Activated naive CD8-positive, alpha-beta T cell treated with anti-CD3 and anti-CD28 coated beads, Interleukin-2, amount 50 U/mL, for 16 hours (primary cell): Measurements from ENCODE around the gene IL17D.

Experiments used
- DNase-seq: peaks from one replicate; pipeline ENCODE4 v3.0.0-alpha.2; 2020; ENCODE audit warnings: low read depth, low spot score

IL17D gene

DNA sequence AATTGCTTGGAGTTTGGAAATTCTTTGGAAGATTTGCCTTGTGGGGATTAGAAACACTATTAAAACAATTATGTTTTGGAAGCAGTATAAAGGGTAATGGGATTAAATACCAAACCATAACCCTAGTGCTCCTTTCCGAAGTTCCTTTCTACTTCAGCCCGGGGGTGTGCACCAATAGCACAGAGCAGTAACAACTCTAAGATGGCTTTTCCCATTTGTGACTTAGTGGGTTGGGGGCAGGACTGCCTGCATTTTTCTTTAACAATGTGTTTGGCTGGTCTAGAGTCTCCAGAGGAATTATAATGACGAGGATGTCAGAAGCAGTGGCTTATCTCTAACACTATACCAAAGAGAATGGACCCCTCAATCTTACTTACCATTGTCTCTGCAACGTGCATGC lies 11.9 kb upstream of the IL17D start:
- DNase-seq: no peak

DNA sequence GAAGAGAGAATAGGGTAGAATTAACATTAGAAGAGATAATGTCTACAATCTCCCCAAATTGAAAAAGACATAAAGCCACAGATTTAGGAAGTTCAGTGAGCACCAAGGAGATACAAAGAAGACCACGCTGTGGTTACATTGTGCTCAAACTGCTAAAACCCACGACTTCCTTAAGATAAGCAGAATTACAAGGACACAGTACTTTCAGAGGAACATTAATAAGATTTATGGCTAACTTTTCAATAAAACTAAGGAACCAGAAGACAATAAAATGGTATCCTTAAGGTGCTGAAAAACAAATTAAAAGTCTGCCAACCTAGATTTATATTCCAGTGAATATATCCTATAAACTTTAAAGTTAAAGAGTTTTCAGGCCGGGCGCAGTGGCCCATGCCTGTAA lies 7.4 kb upstream of the IL17D start:
- DNase-seq: no peak

DNA sequence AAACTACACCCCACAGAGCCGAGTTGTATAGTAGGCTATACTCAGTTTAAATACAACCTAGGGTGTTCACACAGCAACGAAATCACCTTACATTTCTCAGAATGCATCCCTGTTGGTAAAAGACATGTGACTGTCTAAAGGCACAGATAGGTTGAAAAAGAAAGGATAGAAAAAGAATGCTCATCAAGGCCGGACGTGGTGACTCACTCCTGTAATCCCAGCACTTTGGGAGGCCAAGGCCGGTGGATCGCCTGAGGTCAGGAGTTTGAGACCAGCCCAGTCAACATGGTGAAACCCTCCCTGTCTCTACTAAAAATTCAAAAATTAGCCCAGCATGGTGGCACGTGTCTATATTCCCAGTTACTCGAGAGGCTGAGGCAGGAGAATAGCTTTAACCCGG lies 3.8 kb upstream of the IL17D start:
- DNase-seq: no peak

DNA sequence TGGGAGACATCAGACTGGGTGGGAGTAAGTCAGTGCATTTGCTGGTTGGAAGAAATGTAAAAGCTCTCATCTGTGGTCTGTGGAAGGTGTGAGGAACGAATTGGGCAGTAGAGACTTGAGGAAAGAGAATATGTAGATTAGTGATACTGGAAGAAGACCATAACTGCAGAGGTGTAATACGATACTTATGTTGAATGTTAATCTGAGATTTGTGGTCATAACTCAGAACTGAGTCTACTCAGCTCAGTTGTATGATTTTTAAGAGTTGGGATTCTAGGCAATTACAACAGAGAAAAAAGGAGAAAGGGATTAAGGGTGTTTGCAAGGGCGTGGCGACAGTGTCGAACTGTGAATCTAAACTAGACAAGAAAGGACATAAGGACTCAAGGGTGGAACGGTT lies 3.2 kb upstream of the IL17D start:
- no peak for DNase-seq

DNA sequence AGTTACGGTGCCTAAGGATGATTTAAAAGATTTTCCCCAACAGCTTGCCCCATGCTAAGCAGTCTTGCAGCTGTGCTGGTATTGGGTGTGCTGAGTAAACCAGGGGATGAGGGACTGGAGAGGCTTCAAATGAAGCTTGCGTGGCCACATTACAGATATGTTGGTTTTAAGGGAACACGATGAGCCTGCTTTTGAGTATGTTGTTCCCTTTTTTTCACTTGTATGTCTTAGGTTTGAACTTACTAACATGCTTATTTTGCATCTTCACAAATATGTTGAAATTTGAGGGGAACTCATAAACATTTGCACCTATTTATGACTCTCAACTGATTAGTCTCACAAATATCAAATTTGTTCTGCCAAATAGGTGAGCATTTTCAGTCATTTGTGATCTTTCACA lies 2.0 kb upstream of the IL17D start:
- no peak for DNase-seq

DNA sequence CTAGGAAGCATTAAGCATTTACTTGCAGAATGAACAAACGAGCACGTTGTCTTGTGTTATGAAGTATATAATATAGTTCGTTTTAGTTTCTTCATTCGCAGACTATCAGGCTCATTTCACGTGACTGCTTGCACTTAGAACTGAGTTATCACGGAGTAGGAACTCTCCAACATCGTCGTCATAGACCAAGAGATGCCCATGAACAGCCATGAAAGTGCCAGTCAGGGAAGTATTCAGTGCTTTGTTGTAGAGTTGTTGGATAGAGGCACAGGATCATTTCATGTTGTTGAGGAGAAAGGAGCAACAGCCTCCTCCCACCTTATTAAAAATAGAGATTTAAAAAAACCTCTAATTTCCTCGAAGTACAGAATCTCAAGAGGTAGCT lies 977 bp upstream of the IL17D start:
- DNase-seq: no peak

DNA sequence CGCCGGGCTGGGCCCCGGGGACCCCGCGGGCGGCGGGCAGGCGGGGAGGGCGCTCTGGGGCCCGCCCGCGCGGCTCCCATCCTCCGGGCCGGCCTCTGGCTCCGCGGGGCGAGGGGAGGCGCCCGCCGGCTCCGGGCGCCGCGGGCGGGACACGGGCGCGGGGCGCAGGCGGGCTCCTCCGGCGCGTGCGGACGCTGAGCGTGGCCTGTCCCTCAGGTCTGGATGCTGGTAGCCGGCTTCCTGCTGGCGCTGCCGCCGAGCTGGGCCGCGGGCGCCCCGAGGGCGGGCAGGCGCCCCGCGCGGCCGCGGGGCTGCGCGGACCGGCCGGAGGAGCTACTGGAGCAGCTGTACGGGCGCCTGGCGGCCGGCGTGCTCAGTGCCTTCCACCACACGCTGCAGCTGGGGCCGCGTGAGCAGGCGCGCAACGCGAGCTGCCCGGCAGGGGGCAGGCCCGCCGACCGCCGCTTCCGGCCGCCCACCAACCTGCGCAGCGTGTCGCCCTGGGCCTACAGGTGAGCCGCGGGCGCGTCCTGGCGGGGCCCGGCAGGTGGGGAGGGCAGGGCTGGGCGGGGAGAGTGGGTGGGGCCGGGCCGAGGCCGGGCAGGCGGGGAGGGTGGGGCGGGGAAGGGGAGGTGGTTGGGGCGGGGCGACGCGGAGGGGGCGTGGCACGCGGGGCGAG lies 420 bp downstream of the IL17D start:
- peak; percentile 56 for DNase-seq

DNA sequence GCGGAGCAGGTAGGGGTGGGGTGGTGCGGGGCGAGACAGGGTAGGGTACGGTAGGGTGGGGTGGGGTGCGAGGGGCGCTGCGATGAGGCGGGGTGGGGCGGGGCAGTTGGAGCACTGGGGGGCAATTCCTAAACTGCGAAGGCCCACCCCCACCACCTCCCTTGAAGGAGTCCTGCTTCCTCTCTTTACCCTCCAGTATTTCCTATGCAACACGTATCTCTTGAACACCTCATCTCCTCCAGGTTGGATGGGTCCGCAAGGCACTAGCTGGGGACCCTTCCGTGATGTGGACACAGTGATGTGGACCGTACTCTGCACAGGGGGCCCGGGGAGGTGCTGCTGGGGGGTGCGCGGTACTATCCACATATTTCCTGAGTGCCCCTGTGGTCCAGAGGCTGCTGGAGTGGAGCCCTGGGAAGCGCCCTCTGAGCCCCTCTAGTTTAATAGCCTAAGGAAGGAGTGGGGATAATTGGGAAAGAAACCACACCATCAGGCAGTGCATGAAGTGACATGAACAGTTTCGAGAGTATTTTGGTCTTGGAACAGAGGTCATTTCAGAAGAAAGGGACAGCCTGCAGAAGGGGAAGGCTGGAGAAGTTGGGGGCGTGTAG lies 1.1 kb downstream of the IL17D start:
- DNase-seq: no peak

DNA sequence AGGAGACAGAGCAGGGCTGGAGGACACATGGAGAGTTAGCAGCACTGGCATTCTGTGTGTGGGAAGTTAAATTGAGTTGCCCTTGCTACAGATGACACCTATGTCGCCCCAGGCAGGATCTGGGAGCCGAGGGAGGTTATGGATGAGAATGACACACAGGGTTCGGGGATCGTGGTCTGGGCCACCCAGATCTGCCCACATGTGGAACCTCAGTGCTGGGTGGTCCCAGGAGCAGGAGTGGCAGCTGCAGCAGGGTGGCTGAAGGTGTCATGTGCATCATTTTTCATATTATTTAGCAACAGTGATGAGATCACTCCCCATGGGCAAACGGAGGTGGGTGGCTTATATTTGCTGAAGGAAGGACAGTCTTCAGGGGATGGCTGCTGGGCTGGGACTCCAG lies 3.2 kb downstream of the IL17D start:
- DNase-seq: no peak

DNA sequence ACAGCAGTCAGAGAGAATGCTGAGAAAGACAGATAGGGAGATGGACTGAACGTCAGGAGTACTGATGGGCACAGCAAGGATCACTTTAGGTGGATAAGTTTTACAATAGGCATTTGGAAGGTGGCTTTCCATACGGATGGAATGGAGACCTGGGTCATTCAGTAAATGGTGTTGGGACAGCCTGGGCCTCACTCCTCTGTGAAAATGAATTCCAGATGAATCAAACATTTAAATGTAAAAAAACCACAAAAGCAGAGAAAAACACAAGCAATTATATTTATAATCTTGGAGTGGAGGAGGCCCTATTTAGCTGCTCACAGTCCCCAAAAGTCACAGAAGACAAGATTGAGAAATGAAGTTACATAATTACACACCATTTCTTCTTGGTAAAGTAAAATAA lies 4.7 kb downstream of the IL17D start:
- no peak for DNase-seq

DNA sequence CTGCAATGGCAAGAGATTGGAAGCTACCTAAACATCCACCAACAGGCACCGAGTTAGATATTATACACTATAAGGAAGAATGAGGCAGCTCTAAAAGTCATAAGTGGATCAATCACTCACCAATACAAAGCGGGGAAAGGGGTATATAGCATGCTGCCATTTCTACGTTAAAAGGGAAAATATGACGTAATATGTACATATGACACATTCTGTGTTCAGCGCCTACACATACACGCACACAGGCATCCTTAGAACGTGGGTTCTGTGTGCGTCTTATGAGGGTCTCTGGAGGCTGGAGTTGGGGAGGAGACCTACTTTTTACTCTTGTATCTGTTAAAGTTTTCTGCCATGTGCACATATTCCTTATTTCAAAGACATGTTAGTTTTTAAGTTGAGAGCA lies 5.9 kb downstream of the IL17D start:
- DNase-seq: no peak

DNA sequence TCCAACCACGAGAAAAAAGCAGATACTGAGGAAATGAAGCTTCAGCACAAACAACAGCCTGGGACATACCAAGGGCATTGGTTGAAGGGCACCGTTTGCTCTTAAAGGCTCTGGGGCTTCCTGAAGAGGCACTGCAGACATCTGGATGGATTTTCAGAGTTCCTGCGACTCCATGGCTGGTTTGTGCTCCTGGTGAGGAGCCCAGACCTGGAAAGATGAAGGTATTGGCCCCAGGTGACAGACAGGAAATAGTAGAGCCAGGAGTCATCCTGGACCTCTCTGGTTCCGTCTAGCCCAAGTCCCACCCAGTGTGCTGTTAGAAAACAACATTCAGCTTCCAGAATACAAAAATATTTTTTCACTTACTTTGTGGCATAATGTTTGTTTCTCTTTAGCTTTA lies 6.3 kb downstream of the IL17D start:
- no peak for DNase-seq

DNA sequence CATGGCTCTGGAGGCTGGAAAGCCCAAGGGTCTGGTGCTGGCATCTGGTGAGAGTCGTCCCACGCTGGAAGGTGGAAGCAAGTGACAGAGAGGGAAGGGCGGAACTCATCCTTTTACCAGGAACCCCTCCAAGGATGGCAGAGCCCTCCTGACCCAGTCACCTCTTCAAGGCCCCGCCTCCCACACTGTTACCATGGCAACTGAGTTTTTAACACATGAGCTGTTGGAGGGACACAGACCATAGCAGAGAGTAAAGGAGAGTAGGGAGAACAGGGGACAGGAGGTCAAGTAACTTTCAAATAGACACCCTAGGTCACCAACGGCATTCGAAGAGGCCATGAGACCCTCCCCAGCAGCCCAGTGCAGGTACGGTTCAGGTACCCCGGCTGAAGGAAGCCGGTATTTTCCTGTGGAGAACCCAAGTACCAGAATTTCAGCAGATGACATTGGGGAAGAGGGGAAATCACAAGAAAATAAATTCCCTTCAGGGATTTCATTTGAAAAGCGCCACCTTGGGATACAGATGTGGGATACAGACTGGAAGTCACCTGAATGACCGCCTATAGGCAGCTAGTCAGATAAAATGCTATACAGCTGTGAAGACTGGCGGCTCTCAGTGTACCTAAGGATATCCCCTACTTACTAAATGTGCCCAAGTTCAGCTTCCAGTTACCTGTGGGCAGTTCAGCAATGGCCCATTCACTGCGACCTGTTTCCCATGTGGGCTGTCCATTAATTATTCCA lies 8.0 kb downstream of the IL17D start:
- DNase-seq: no peak

DNA sequence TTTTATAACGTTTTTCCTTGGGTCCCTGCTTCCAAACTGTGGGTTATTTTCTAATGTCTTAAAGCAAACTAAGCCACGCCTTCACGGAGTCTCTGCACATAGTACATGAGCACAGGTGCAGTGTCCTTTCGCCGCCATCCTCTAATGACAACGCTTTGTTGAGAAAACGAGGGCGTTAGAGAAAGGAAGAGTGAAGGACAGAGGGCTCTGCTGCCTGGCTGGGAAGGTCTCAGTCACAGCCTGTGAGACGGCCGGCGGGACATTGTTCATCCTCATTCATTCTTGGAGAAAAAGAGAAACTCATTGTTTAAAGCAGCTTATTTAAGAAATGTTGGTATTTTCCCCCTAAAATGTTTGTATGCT lies 9.5 kb downstream of the IL17D start:
- DNase-seq: no peak

DNA sequence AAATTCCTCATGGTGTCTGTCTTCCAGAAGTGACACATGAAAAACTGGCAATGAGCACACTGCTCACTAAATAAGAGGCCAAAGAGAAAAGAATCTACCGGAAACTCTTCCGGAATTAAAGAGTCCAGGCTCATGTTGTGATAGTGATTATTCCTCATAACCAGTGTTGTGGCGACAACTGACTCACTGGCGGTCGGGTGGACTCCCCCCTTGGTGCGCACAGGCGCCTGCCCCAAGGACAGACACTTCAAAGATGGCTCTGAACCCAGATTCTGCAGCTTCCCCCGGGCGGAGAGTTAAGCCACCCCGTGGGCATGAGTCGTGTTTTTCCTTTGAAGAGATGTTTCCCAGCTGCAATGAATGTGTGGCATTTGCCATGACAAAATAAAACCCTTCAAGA lies 10.3 kb downstream of the IL17D start:
- no peak for DNase-seq

DNA sequence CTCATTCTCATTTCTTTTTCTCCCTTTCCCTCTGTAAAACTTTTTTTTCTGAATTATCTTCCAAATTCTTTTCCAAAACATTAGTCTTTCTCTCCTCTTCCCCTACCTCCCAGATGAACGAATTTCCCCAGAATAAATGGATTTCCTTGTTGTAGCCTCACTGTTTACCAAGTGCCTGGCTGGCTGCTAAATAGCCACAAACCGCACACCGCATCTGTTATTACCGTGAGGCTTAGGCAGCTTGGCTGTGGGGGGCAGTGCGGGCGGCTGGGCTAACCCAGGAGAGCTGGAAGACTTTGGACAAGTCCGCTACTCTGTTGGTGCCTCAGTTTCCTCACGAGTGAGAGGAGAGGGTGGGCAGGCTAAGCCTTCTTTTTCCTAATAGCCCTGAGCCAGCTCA lies 10.7 kb downstream of the IL17D start:
- no peak for DNase-seq

DNA sequence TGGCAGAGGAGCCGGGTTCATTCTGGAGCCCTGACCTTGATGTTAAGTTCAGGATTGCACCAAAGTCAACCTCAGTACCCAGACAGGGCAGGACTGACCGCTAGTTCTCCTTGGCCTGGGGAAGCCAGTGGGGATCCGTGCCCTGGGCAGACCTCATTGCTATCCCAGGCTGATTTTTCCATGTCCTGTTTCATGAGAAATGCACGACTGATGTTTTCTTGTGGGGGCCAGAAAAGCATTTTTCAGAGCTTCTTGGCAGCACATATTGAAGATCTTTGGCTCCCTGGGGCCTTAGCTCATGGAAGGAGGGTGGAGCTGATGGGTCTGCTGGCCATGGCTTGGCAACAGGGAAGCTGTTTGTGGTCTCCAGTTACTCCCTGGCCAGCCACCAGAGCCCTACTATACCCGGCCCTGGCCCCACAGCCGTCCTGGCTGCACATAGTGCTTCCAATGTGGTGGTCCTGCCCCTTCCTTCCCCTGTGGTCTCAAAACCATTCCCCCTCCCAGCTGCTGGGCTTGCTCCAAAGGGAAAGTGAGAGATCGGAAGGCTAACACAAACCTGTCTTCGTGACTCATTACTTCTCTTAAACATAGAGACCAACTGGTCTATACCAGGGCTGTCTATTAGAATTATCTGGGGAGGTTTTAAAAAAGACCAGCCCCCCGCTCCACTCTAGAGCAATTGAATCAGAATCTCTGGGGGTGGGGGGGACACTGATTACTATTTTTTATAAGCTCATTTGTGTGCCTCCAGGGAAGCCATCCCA lies 11.2 kb downstream of the IL17D start:
- DNase-seq: no peak

DNA sequence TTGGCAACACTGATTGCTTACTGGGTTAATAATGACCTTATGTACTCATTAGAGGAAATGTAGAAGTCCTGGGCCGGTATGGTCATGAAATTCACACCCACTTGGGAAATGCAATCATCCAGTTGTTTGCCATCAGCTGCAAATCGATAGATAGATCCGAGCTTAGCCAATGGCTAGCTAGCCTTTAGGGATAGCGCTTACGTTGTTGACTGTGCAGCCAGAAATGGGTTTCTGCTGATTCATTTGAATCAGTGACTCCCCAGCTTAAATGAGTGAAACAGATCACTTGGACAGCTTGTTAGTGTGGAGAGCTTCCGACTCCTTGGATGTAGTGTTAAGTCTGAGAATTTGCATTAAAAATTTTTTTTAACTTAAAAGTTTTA lies 11.8 kb downstream of the IL17D start:
- DNase-seq: no peak

DNA sequence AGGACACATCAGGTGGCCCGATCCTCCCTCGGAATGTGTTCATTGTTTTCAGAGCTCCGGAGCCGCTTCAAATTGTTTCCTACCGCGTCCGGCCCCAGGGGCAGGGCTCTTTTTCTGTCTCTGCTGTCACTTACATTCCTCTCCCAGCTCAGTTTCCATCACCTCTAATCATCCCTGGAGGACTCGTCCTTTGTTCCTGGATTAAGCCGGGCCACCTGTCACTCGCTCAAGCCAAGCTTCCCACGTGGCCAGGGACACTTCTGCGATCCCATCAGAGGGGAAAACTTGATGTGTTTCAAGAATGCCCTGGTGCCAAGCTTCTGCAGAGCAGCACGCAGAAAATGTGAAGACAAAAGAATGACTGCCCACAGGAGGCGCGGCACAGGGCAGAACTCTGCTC lies 13.5 kb downstream of the IL17D start:
- DNase-seq: no peak

DNA sequence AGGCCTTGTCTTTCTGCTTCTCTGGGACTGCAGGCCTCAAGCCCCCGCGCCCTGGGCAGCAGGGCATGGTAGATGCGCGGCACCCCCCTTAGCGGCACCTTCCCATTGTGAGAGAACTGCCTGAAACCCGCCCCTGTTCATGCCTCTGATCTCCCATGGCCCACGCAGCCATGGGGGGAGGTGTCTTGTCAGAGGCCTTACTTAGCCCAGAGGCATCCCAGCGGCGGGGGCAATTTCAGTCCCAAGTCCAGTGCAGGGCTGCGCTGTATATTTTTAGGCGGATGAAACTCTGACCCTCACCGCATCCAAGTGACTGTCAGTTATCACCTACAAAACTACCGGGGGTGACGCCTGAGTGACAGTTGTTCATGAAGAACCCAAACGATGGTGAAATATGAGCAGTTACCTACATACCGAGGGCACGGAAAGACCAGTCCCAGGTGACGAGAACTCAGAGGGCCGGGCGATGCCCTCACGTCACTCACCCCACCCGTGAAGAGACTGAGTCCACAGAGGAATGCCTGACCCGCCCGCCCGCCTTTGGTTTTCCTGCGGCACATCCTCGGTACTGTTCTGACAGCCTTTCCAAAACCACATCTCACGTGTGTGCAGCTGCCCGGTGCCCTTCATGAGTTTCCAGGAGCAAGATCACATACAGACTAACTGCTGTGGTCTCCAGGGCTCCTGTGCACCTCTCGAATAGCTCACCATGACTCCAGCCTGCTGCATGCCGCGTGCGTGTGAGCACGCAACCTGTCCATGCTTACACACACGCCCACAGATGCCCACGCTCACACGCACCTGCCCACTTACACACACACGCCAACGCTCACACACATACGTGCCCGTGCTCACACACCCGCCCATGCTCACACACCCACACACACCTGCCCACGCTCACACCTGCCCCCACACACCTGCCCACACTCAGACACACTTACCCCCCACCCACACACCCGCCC lies 14.4 kb downstream of the IL17D start:
- no peak for DNase-seq

DNA sequence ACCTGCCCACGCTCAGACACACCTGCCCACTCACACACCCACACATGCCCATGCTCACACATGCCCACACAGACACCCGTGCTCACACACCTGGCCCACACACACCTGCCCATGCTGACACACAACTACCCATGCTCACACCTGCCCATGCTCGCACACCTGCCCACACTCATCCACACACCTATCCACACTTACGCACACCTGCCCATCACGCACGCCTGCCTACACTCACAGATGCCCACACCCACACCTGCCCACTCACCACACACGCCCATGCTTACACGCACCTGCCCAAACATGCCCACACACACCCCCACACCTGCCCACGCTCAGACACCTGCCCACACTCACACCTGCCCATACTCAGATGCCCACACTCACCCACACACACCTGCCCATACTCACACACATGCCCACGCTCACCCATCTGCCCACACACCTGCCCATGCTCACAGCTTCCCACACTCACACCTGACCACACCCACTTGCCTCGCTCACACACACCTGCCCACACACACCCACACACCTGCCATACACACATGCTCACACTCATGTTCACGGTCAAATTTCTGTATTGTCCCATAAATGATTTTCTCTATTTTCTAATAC lies 15.6 kb downstream of the IL17D start:
- no peak for DNase-seq
